DND-41 (cell line): ENCODE data around the gene ST7.

ENCODE experiments used
- ATAC-seq: fragments of 200-7000 bp; cut with Tn5 transposase; 3 replicates; pipeline ENCODE4 v1.9.1; 2021; ENCODE audit warnings: low read depth; ENCODE audit not compliant: insufficient read depth
- DNase-seq: peaks from one replicate; pipeline ENCODE4 v3.0.0-alpha.2; 2020
- H2AFZ ChIP-seq: 2 replicates; pipeline ENCODE4 v1.6.0; 2012; ENCODE audit warnings: low read depth, low read length
- H3K27ac ChIP-seq: 2 replicates; pipeline ENCODE4 v1.5.1; 2012; ENCODE audit warnings: low read length, inconsistent platforms
- H3K27me3 ChIP-seq: fragments of 200-600 bp; sonication (generic); 2 replicates; pipeline ENCODE4 v1.6.0; 2012; ENCODE audit warnings: low read length, mild to moderate bottlenecking, inconsistent platforms; ENCODE audit not compliant: insufficient read depth, poor library complexity
- H3K36me3 ChIP-seq: 2 replicates; pipeline ENCODE4 v1.5.1; 2012; ENCODE audit warnings: low read length, inconsistent platforms; ENCODE audit not compliant: insufficient read depth
- H3K4me1 ChIP-seq: 2 replicates; pipeline ENCODE4 v1.5.1; 2012; ENCODE audit warnings: mild to moderate bottlenecking, low read length; ENCODE audit not compliant: insufficient read depth
- H3K4me2 ChIP-seq: 2 replicates; pipeline ENCODE4 v1.6.0; 2012; ENCODE audit warnings: mild to moderate bottlenecking, moderate library complexity, low read length, inconsistent platforms; ENCODE audit not compliant: insufficient read depth
- H3K4me3 ChIP-seq, 2 experiments: fragments of 200-600 bp in 1 of 2; shearing (Covaris generic) in 1 of 2; 2 replicates each; pipeline ENCODE4 v1.5.1; 2012 to 2016; ENCODE audit warnings: inconsistent platforms in 2 of 2, low read length in 2 of 2, mild to moderate bottlenecking in 2 of 2, low read depth in 1 of 2, moderate library complexity in 1 of 2
- H3K79me2 ChIP-seq: 2 replicates; pipeline ENCODE4 v1.6.0; 2012; ENCODE audit warnings: low read length, inconsistent platforms; ENCODE audit not compliant: insufficient read depth
- H3K9ac ChIP-seq: 2 replicates; pipeline ENCODE4 v1.6.0; 2012; ENCODE audit warnings: low read depth, mild to moderate bottlenecking, inconsistent platforms, low read length, moderate library complexity
- H3K9me3 ChIP-seq: 2 replicates; pipeline ENCODE4 v1.5.1; 2012; ENCODE audit warnings: low read length, moderate library complexity, mild to moderate bottlenecking, inconsistent platforms; ENCODE audit not compliant: insufficient read depth, severe bottlenecking
- H4K20me1 ChIP-seq: 2 replicates; pipeline ENCODE4 v1.6.0; 2012; ENCODE audit warnings: low read length; ENCODE audit not compliant: insufficient read depth
- CTCF ChIP-seq: IDR thresholded peaks from 2 replicates; pipeline ENCODE4 v1.5.1; 2012; ENCODE audit warnings: borderline replicate concordance, low read length, moderate library complexity, mild to moderate bottlenecking; ENCODE audit not compliant: poor library complexity, severe bottlenecking; ENCODE audit errors: extremely low read depth
- EZH2 ChIP-seq: IDR thresholded peaks from 3 replicates; pipeline ENCODE4 v1.6.1; 2012; ENCODE audit warnings: borderline replicate concordance, low read depth, mild to moderate bottlenecking, moderate library complexity, low read length, inconsistent platforms; ENCODE audit not compliant: severe bottlenecking

ST7 gene

GRCh38 chr7:116966601-116967000 is 13.3 kb downstream of the ST7 start:
- Histone ChIP-seq H3K4me1 (no peaks in the 10 kb centered on the region), H4K20me1 (no peaks in the 10 kb centered on the region), H3K27ac (no peak overlapping the region), H3K79me2 (no peaks in the 10 kb centered on the region), H3K36me3 (no peaks in the 10 kb centered on the region), H3K4me2 (no peak overlapping the region), H3K9ac (no peak overlapping the region), H2AFZ (no peak overlapping the region), H3K4me3 (no peak overlapping the region), H3K9me3 (no peaks in the 10 kb centered on the region), H3K27me3 (peaks cover 3% of the 10 kb centered on the region)
- TF ChIP-seq EZH2 (no peak), CTCF (no peak)
- ATAC-seq (no peak), DNase-seq (no peak)

- H3K9me3 ChIP-seq = no peaks in the 10 kb centered on the region
- H3K4me1 ChIP-seq = no peaks in the 10 kb centered on the region
- no peak for TF ChIP-seq EZH2
- TF ChIP-seq CTCF = no peak
- peaks cover 3% of the 10 kb centered on the region for H3K27me3 ChIP-seq
- no peak overlapping the region for H3K4me2 ChIP-seq
- H2AFZ ChIP-seq = no peak overlapping the region
- H3K79me2 ChIP-seq = no peaks in the 10 kb centered on the region
- no peak overlapping the region for H3K4me3 ChIP-seq
- no peak overlapping the region for H3K9ac ChIP-seq
- no peak for ATAC-seq
- no peak for DNase-seq
- H4K20me1 ChIP-seq = no peaks in the 10 kb centered on the region
- no peak overlapping the region for H3K27ac ChIP-seq
- H3K36me3 ChIP-seq = no peaks in the 10 kb centered on the region
Measured at GRCh38 chr7:116967254-116967922, 14.1 kb downstream of the ST7 start.

- Histone ChIP-seq H3K27ac (no peak overlapping the region), H3K79me2 (no peaks in the 10 kb centered on the region), H3K27me3 (peaks cover 3% of the 10 kb centered on the region), H3K4me2 (no peak overlapping the region), H3K36me3 (no peaks in the 10 kb centered on the region), H3K9ac (no peak overlapping the region), H3K9me3 (no peaks in the 10 kb centered on the region), H3K4me1 (no peaks in the 10 kb centered on the region), H3K4me3 (no peak overlapping the region), H4K20me1 (no peaks in the 10 kb centered on the region), H2AFZ (no peak overlapping the region)
- TF ChIP-seq CTCF = no peak
- TF ChIP-seq EZH2 = no peak
- ATAC-seq (no peak), DNase-seq (no peak)
Measured at GRCh38 chr7:116967983-116968382, 14.7 kb downstream of the ST7 start.
